Adrenal gland (tissue), 5 donors: ENCODE data around the gene TSPEAR.

Source experiments
- CTCF ChIP-seq, 6 experiments: fragments of 450-650 bp in 4 of 6; fragments of 200-600 bp in 2 of 6; sonication (generic) in 1 of 6; IDR thresholded peaks; 1 replicate in 5 of 6; 2 replicates in 1 of 6; pipeline versions ENCODE4 v1.5.1 to v1.8.0; 2016 to 2021; ENCODE audit warnings: antibody characterized with exemption in 6 of 6, mild to moderate bottlenecking in 2 of 6, moderate library complexity in 1 of 6
- POLR2A ChIP-seq, 2 donors: fragments of 450-650 bp; IDR thresholded peaks; one replicate each; pipeline ENCODE4 v1.6.1; 2017; ENCODE audit warnings: antibody characterized with exemption in 2 of 2, mild to moderate bottlenecking in 2 of 2, moderate library complexity in 1 of 2
- donor health status: DM: no; HTN: no; CAD: no.

GRCh38 chr21:44684077-44684476 lies 27.3 kb downstream of the TSPEAR start:
- TF ChIP-seq CTCF (IDR thresholded peaks at IDR 0.05) (no peak), POLR2A (IDR thresholded peaks at IDR 0.05) (no peak)
